A549 treated with Mapracorat at 1 μM for 4 hours (cell line): ENCODE measurements around the gene RNF144A. TPM values are rescaled to one million over a fixed set of nuclear protein-coding genes. Genes with fewer than 3 reads are reported as not detected.

ENCODE experiments used
- total RNA-seq: library from RNA; stranded (reverse); fragments of 200-300 nt; extraction: Qiagen RNA extraction; gene quantifications from 5 replicates; pipeline ENCODE4 v1.2.3, GENCODE V29; 2022

Gene RNF144A
- total RNA-seq, result 6.6 to 8.8 TPM (median 8.1 TPM) in 5 replicates

DNA sequence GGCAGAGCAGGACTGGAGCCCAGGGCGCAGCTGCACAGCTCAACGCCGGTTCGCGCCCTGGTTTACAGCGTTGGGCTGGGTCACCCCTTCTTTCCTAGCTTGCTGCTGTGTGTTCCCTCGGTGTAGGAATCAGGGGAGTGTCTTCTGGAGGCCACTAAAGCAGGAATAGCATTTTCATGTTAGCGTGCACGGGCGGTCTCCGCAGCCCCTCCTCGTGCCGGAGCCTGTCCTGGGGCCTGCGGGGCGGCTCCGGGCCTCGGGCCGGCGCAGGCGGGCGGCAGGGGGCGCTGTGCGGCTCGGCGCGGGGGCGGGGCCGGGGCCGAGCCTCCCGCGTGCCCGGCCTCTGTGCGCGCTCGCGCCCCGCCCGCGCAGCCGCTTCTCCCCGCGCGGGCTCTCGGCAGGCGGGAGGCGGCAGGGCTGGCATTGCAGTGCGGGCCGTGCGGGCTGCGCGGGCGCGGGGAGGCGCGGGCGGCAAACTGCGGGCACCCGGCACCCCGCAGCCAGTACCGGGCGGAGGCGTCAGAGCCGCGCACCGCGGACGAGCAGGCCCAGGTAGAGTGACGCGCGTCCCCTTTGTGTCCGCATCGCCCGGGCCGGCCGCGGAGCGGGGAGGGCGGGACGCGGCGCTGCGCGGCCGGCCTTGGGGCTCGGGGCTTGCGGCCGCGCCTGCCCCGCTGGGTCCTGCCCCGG lies at the start of gene RNF144A:
RNF144A (plus strand) TSS at position 342 of the 690 bp plus-strand sequence. CDS start 79,515 bp downstream, outside the sequence.

DNA sequence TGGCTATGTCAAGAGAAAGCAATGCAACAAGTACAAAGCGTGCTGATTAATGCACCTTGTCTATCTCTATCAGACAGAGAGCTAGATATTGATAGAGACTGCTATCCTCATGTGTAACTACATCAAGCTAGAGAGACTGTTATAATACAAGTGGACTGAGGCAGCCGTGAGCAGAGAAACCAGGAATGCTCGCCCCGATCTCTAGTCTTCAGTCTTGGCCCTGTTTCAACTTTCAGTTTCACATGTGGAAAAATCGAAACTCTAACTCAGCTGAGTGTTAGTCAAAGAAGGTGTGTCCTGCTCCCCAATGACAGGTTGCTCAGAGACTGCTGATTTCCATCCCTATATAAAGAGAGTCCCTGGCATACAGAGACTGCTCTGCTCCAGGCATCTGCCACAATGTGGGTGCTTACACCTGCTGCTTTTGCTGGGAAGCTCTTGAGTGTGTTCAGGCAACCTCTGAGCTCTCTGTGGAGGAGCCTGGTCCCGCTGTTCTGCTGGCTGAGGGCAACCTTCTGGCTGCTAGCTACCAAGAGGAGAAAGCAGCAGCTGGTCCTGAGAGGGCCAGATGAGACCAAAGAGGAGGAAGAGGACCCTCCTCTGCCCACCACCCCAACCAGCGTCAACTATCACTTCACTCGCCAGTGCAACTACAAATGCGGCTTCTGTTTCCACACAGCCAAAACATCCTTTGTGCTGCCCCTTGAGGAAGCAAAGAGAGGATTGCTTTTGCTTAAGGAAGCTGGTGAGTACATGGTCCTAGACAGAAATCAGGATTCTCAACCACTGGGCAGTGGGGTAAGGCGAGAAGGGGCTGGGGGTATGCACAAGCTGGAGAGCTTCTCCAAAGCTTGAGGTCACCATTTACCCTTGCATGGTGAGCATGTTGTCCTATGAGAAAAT lies 39.6 kb upstream of the RNF144A start, which contains the start of gene RSAD2:
RSAD2 (plus strand) TSS at position 376 of the 903 bp plus-strand sequence; CDS start at position 400, 24 bp downstream.

Other genes with a start within 250 kb of the RNF144A start
- 0.73 to 0.95 TPM (median 0.86 TPM) in 5 replicates for gene CMPK2, start 51.5 kb upstream of the RNF144A start, total RNA-seq
- gene RSAD2, start 39.6 kb upstream of the RNF144A start, total RNA-seq, result 0.20 to 0.66 TPM (median 0.34 TPM) in 5 replicates